AG04449 (cell line): ENCODE results near the gene RAD51D.

Experiments
- CTCF ChIA-PET: fragments of 350-600 bp; formaldehyde crosslinking; extraction: SDS; loops from one replicate; lab custom pipeline; 2021; ENCODE audit warnings: antibody characterized with exemption; lab: Yijun Ruan, JAX
- POLR2A ChIA-PET: fragments of 400-600, 350-600 bp; formaldehyde crosslinking; extraction: SDS; loops from one replicate; lab custom pipeline; 2020; ENCODE audit warnings: antibody characterized with exemption, inconsistent platforms; lab: Yijun Ruan, JAX
- DNase-seq: peaks from one replicate; pipeline ENCODE4 v3.0.0-alpha.2; 2010; ENCODE audit warnings: low read depth, low spot score
- H3K4me3 ChIP-seq: 2 replicates; pipeline ENCODE4 v1.5.1; 2011; ENCODE audit warnings: low read depth, mild to moderate bottlenecking, control low read depth, low read length
- TF ChIP-seq, protein P1 (sequence below): IDR thresholded peaks from one replicate; pipeline ENCODE4 v1.5.1; 2011; ENCODE audit warnings: mild to moderate bottlenecking, moderate library complexity, low read length, control low read depth, inconsistent platforms; ENCODE audit not compliant: insufficient read depth; ENCODE audit errors: missing control alignments

Gene RAD51D

DNA sequence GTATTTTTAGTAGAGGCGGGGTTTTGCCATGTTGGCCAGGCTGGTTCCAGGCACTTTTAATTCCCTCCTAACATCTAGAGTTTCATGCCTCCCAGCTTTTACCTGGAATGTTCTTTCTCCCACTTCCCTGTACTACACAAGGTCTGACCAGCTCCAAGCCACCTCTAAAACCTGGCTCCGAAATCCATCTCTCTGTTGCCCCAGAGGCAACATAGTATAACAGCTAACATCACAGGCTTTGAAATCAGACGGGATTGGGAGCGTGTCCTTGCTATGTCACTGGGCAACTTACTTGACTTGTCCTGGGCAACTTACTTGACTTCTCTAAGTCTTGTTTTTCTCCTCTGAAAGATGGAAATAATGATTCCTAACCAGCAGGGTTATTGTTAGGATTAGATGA lies 43.1 kb upstream of the RAD51D start:
- no peak overlapping the region for H3K4me3 ChIP-seq
- ChIA-PET POLR2A (no interaction called here), CTCF (interaction anchor here (1.2 to 9.3 kb wide), 2 partner anchors 8 to 376 kb away, joined by 4 to 72 read pairs; partner anchors contain the start of gene SLFN12L)
- TF ChIP-seq, protein P1, sequence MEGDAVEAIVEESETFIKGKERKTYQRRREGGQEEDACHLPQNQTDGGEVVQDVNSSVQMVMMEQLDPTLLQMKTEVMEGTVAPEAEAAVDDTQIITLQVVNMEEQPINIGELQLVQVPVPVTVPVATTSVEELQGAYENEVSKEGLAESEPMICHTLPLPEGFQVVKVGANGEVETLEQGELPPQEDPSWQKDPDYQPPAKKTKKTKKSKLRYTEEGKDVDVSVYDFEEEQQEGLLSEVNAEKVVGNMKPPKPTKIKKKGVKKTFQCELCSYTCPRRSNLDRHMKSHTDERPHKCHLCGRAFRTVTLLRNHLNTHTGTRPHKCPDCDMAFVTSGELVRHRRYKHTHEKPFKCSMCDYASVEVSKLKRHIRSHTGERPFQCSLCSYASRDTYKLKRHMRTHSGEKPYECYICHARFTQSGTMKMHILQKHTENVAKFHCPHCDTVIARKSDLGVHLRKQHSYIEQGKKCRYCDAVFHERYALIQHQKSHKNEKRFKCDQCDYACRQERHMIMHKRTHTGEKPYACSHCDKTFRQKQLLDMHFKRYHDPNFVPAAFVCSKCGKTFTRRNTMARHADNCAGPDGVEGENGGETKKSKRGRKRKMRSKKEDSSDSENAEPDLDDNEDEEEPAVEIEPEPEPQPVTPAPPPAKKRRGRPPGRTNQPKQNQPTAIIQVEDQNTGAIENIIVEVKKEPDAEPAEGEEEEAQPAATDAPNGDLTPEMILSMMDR: no peak
- no peak for DNase-seq

GRCh38 chr17:35161281-35161761 lies 41.7 kb upstream of the RAD51D start:
- ChIA-PET CTCF (interaction anchor here (0.9 kb wide), 1 partner anchor 9 kb away, joined by 3 read pairs; no protein-coding TSS in a partner anchor), POLR2A (no interaction called here)
- DNase-seq: no peak
- H3K4me3 ChIP-seq: no peak overlapping the region
- TF ChIP-seq, protein P1: no peak

DNA sequence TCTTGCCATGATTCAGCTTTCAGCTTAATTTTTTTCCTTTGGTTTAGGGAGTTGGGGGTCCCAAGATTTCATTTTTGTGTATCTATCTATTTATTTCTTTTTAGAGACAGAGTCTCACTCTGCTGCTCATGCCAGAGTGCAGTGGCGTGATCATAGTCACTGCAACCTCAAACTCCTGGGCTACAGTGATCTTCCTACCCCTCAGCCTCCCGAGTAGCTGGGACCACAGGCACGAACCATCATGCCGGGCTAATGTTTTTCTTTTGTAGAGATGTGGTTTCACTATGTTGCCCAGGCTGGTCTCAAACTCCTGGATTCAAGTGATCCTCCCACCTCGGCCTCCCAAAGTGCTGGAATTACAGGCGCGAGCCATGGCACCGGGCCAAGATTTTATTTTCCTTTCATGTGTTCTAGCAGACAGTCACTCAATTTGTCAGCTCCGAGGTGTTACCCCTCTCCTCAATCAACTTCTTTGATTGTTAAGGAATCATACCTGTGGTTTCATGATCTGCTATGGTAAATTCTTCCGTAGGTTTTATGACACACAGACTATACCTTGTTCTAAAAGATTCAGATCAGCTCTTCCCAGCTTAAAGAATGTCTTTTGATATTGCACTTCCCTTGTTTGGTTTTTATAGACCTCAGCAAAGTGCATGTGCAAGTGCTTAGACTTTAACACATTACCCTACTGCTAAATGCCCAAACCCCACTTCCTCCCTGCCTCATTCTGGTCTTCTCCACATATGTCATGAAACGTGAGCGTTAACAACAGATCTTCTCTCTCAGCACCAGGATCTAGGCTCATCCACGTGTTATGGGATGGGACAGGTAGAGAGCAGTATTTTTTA lies 40.9 kb upstream of the RAD51D start:
- no peak for DNase-seq
- ChIA-PET POLR2A (no interaction called here), CTCF (interaction anchor here (0.9 kb wide), 1 partner anchor 10 kb away, joined by 3 read pairs; no protein-coding TSS in a partner anchor)
- no peak overlapping the region for H3K4me3 ChIP-seq
- TF ChIP-seq, protein P1: no peak

DNA sequence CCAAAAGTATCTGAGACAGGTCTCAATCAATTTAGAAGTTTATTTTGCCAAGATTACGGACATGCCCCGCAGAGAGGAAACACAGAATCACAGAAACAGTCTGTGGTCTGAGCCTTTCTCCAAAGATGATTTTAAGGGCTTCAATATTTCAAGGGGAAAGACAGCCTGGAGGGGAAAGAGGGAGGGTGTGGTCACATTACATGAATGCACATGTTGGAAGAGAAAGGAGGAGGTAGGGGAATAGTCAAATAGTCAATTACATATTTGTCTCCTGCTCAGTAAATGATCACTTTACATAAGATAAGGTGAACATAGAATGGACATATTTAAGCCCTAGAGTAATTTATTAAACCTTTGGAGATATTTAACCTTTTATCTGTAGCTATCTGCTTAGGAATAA lies 40.3 kb upstream of the RAD51D start:
- DNase-seq: no peak
- ChIA-PET POLR2A (no interaction called here), CTCF (no interaction called here)
- no peak overlapping the region for H3K4me3 ChIP-seq
- TF ChIP-seq, protein P1: no peak

- POLR2A ChIA-PET: no interaction called here
These were observed 35.6 kb upstream of the RAD51D start for GRCh38 chr17:35155246-35155645.

More at GRCh38 chr17:35155246-35155645, 35.6 kb upstream of the RAD51D start:
- DNase-seq: no peak
- H3K4me3 ChIP-seq: no peak overlapping the region
- CTCF ChIA-PET: no interaction called here
- TF ChIP-seq, protein P1: no peak
